VCaP (cell line): ENCODE data around the gene BPTF.

ENCODE experiments used
- H3K27ac ChIP-seq: fragments of 450-650 bp; 2 replicates; pipeline ENCODE4 v1.5.1; 2017
- CTCF ChIP-seq: fragments of 450-650 bp; conservative IDR thresholded peaks from 2 replicates; pipeline ENCODE4 v1.5.1; 2017; ENCODE audit warnings: mild to moderate bottlenecking, moderate library complexity

The BPTF gene

GRCh38 chr17:67990909-67991308, 165.6 kb downstream of the BPTF start:
- no peak for TF ChIP-seq CTCF
- peak overlapping the region; percentile 24; the same call in 1 of the 2 replicates for H3K27ac ChIP-seq

GRCh38 chr17:67992548-67993152, 167.3 kb downstream of the BPTF start:
- peak overlapping the region; percentile 89 for H3K27ac ChIP-seq
- TF ChIP-seq CTCF: no peak

- TF ChIP-seq CTCF: no peak
- peak overlapping the region; percentile 89 for H3K27ac ChIP-seq
Observed at GRCh38 chr17:67993153-67993997, 168.1 kb downstream of the BPTF start.

- TF ChIP-seq CTCF: no peak
- H3K27ac ChIP-seq: peak overlapping the region; percentile 89
Observed at GRCh38 chr17:67993998-67994361, 168.7 kb downstream of the BPTF start.

DNA sequence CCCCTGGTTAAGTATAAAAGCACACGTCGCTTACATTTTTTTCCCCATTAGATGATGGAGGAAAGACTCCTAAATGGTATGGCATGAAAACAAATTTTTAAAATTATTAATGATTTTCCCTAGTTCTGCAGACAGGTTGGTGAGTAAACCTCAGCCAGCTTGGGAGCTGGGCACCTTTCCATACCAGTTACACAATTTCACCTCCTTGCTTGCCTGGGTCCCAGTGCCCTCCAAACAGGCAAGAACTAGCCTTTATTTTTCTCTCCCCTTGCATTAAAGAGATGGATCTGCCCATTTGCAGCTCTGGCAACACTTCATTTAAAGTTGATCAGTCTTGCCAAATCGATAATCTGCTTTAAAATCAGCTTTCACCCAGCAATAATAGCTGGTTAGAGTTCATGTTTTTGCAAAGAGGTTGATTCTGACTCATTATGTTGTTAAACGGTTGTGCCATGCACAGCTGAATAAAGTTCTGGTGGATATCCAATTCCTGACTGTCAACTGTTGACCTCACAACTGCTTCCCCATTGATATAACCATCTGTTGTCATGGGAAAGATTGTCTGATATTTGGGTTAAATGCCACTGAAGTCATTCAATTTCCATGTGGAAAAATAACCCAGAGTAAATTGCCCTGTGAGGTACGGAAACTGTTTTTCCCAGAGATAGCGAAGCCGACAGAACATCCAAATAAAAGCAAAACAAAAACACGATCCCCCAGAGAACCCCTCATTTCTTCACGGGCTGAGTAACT, 169.7 kb downstream of the BPTF start:
- no peak for TF ChIP-seq CTCF
- H3K27ac ChIP-seq: peak overlapping the region; percentile 31

GRCh38 chr17:67995570-67996263, 170.4 kb downstream of the BPTF start:
- TF ChIP-seq CTCF: no peak
- peak overlapping the region; percentile 31; the same call in 1 of the 2 replicates for H3K27ac ChIP-seq

DNA sequence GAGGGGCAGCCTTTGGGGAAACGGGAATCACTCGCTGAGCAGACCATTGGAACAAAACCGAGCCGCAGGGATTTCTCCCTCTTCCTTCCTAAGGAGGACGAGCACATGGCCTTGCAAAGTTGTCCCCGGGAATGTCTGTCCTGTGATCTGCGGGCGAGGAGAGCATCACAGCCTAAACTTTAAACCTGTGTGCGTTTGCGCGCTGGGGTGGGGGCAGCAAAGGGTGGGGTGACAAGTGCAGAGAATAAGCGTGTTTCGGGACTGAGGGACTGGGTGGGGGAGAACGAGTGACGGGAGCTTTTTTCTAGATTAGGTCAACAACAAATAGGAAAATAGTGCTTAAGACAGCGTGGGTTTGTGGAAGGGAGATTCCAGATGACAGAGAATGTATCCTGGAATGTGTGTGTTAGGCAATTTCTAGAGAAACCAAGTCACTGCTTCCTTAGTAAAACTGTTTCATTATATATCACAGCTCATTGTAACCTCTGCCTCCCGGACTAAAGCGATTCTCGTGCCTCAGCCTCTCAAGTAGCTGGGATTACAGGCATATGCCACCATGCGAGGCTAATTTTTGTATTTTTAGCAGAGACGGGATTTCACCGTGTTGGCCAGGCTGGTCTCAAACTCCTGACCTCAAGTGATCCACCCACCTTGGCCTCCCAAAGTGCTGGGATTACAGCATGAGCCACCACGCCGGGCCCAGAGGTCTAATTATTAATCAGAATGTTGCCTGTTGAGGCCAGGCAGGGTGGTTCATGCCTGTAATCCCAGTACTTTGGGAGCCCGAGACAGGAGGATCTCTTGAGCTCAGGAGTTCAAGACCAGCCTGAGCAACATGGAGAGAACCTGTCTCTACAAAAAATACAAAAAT, 171.2 kb downstream of the BPTF start, which contains the start of gene C17orf58:
Gene C17orf58, minus strand, starts transcription at position 169 of the 871 bp plus-strand sequence. CDS start 271 bp downstream, outside the sequence.
- H3K27ac ChIP-seq: peak within 1 kb of the TSS; percentile 31; the same call in 1 of the 2 replicates
